Ishikawa (cell line): ENCODE data around the gene MYO16.

ENCODE experiments used
- CEBPB ChIP-seq: IDR thresholded peaks from 2 replicates; pipeline ENCODE4 v1.6.1; 2012
- CREB1 ChIP-seq: IDR thresholded peaks from 2 replicates; pipeline ENCODE4 v1.6.1; 2012; ENCODE audit warnings: low read depth
- EGR1 ChIP-seq: IDR thresholded peaks from 2 replicates; pipeline ENCODE4 v1.6.1; 2012
- EP300 ChIP-seq: IDR thresholded peaks from 2 replicates; pipeline ENCODE4 v1.6.1; 2012; ENCODE audit warnings: borderline replicate concordance
- FOXM1 ChIP-seq: IDR thresholded peaks from 2 replicates; pipeline ENCODE4 v1.6.1; 2012; ENCODE audit warnings: low read depth, borderline replicate concordance
- NFIC ChIP-seq: IDR thresholded peaks from 2 replicates; pipeline ENCODE4 v1.6.1; 2012
- RAD21 ChIP-seq: IDR thresholded peaks from 2 replicates; pipeline ENCODE4 v1.6.1; 2012; ENCODE audit warnings: low read depth
- TAF1 ChIP-seq: IDR thresholded peaks from 2 replicates; pipeline ENCODE4 v1.6.1; 2012; ENCODE audit warnings: low read depth, mild to moderate bottlenecking
- TCF12 ChIP-seq: IDR thresholded peaks from 2 replicates; pipeline ENCODE4 v1.6.1; 2012; ENCODE audit warnings: low read depth
- TEAD4 ChIP-seq: IDR thresholded peaks from 2 replicates; pipeline ENCODE4 v1.6.1; 2012
- YY1 ChIP-seq: IDR thresholded peaks from 2 replicates; pipeline ENCODE4 v1.6.1; 2012; ENCODE audit warnings: low read depth
- ZBTB7A ChIP-seq: IDR thresholded peaks from 2 replicates; pipeline ENCODE4 v1.6.1; 2012; ENCODE audit warnings: low read depth
- TF ChIP-seq, protein P1 (sequence below): IDR thresholded peaks from 2 replicates; pipeline ENCODE4 v1.6.1; 2012
- TF ChIP-seq, protein P2 (sequence below): IDR thresholded peaks from 2 replicates; pipeline ENCODE4 v1.6.1; 2012; ENCODE audit warnings: low read depth, mild to moderate bottlenecking
- TF ChIP-seq, protein P3 (sequence below): IDR thresholded peaks from 2 replicates; pipeline ENCODE4 v1.6.1; 2012

Gene MYO16

DNA sequence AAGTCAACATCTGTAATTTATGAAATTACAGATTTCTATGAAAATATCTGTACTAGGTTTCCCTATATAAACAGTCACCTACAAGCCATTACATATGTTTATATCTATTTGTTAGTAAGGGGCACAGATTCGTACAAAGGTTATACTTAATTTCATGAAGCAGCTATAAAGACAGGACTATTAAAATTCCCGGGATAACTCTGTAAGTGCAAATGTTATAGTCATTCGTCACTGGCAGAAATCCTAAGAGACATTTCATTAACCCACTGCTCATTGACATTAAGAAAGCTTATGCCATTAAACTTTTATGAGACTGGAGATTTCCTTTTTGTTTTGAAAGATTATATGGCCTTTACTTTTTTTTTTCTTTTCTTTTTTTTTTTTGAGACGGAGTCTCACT lies 122.9 kb downstream of the MYO16 start:
- TF ChIP-seq EP300, result no peak
- TF ChIP-seq EGR1, result no peak
- TF ChIP-seq, protein P1, sequence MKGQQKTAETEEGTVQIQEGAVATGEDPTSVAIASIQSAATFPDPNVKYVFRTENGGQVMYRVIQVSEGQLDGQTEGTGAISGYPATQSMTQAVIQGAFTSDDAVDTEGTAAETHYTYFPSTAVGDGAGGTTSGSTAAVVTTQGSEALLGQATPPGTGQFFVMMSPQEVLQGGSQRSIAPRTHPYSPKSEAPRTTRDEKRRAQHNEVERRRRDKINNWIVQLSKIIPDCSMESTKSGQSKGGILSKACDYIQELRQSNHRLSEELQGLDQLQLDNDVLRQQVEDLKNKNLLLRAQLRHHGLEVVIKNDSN, result no peak
- no peak for TF ChIP-seq YY1
- no peak for TF ChIP-seq TAF1
- no peak for TF ChIP-seq ZBTB7A
- TF ChIP-seq FOXM1, result no peak

DNA sequence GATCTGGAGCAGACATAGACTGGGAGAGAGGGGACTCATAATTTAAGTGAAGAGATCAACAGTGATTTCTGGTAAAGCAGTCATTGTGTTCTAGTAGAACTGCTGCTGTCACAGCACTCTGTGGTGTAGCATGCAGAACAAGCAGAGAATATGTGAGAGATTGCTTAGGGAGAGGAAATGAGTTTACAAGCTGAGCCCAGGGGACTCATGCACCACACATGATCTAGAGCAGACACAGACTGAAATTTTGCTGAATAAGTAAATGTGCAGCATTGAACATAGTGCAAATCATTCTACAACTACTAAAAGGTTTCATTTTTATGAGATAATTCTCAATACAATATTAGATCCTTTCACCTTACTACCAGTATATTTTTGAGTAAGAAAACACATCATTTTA lies 125.7 kb downstream of the MYO16 start:
- no peak for TF ChIP-seq CEBPB
- TF ChIP-seq EP300, result no peak
- TF ChIP-seq NFIC, result no peak
- no peak for TF ChIP-seq FOXM1
- no peak for TF ChIP-seq TEAD4
- TF ChIP-seq TAF1, result no peak

DNA sequence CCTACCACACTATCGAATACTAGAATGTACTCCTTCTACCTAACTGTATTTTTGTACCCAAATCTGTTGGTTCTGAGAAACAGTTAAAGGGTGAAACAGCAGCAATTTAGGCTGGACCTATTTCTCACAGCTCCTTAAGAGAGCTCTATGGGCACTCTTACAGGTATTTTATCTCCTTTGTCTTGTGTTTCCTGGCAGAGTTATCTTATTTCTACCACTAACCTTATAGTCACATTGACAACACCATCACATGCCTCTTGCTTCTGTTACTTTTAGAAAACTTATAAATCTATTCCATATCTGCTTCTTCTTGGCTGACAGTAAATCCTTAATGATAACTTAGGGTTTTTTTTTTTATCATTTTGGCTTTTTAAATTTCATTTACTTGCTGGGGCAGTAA lies 130.7 kb downstream of the MYO16 start:
- TF ChIP-seq CREB1, result no peak
- TF ChIP-seq FOXM1, result no peak

DNA sequence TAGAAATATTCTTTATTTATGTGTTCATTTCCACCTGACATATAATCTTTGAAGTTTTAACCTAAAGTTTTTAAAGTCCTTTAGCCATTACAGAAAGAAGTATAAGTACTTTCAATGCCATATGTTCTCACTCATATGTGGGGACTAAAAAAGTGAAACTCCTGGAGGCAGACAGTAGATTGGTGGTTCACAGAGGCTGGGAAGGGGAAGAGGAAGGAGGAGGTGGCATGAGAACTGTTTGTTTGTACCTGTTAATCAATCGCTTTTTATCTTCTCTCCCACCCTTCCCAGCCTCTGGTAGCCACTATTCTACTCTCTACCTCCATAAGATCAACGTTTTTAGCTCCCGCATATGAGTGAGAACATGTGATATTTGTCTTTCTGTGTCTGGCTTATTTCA lies 131.1 kb downstream of the MYO16 start:
- TF ChIP-seq, protein P2, sequence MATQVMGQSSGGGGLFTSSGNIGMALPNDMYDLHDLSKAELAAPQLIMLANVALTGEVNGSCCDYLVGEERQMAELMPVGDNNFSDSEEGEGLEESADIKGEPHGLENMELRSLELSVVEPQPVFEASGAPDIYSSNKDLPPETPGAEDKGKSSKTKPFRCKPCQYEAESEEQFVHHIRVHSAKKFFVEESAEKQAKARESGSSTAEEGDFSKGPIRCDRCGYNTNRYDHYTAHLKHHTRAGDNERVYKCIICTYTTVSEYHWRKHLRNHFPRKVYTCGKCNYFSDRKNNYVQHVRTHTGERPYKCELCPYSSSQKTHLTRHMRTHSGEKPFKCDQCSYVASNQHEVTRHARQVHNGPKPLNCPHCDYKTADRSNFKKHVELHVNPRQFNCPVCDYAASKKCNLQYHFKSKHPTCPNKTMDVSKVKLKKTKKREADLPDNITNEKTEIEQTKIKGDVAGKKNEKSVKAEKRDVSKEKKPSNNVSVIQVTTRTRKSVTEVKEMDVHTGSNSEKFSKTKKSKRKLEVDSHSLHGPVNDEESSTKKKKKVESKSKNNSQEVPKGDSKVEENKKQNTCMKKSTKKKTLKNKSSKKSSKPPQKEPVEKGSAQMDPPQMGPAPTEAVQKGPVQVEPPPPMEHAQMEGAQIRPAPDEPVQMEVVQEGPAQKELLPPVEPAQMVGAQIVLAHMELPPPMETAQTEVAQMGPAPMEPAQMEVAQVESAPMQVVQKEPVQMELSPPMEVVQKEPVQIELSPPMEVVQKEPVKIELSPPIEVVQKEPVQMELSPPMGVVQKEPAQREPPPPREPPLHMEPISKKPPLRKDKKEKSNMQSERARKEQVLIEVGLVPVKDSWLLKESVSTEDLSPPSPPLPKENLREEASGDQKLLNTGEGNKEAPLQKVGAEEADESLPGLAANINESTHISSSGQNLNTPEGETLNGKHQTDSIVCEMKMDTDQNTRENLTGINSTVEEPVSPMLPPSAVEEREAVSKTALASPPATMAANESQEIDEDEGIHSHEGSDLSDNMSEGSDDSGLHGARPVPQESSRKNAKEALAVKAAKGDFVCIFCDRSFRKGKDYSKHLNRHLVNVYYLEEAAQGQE, result no peak
- TF ChIP-seq CEBPB, result no peak
- no peak for TF ChIP-seq NFIC
- TF ChIP-seq TCF12, result no peak
- TF ChIP-seq ZBTB7A, result no peak
- TF ChIP-seq YY1, result no peak
- TF ChIP-seq TAF1, result no peak
- TF ChIP-seq, protein P1, result no peak
- TF ChIP-seq, protein P3, sequence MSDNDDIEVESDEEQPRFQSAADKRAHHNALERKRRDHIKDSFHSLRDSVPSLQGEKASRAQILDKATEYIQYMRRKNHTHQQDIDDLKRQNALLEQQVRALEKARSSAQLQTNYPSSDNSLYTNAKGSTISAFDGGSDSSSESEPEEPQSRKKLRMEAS, result no peak
- no peak for TF ChIP-seq FOXM1
- no peak for TF ChIP-seq EP300
- no peak for TF ChIP-seq RAD21
- TF ChIP-seq CREB1, result no peak
- TF ChIP-seq TEAD4, result no peak
- TF ChIP-seq EGR1, result no peak

DNA sequence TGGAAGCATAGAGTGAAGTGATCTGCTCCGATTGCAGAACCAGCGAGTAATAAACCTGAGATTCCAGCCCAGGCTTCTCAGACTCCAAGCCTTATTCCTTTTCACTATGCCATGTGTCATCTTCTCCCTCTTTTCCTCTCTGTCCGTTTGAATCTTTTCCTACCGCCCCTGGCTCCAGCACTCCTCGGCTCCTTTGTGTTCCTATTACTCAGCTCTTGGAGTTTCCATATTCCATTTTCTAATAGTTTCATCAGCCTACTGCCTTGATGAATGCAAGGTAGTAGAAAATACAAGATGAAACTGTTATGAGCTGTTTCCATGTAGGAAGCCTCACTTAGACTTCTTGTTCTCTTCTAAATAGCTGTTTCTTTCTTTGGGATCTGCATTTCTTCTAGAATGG lies 138.6 kb downstream of the MYO16 start:
- TF ChIP-seq ZBTB7A, result no peak
- TF ChIP-seq, protein P2, result no peak
- no peak for TF ChIP-seq TAF1
- TF ChIP-seq, protein P1, result no peak
- no peak for TF ChIP-seq EP300
- TF ChIP-seq TEAD4, result no peak
- no peak for TF ChIP-seq YY1
- TF ChIP-seq RAD21, result no peak
- no peak for TF ChIP-seq NFIC
- TF ChIP-seq, protein P3, result no peak
- TF ChIP-seq CEBPB, result no peak
- TF ChIP-seq TCF12, result no peak
- no peak for TF ChIP-seq EGR1
- TF ChIP-seq CREB1, result no peak
- TF ChIP-seq FOXM1, result no peak
